GM13976 (cell line): ENCODE data around the gene TMEM196.

ENCODE experiments used
- DNase-seq: peaks from one replicate; pipeline ENCODE4 v3.0.0; 2012; ENCODE audit warnings: low spot score
- in situ Hi-C: fragments of 300-500 bp; cut with MboI; formaldehyde crosslinking; loops from one replicate; pipeline ENCODE4 v1.12.0; 2022; ENCODE audit warnings: low sequenced_read_pairs, mixed read lengths, inconsistent platforms; ENCODE audit not compliant: unreplicated experiment
- TF ChIP-seq, protein P1 (sequence below): IDR thresholded peaks from 2 replicates; pipeline ENCODE4 v1.5.1; 2012; ENCODE audit warnings: borderline replicate concordance, mild to moderate bottlenecking; ENCODE audit not compliant: insufficient read depth; ENCODE audit errors: extremely low read depth, missing control alignments, control extremely low read depth

Gene TMEM196

DNA sequence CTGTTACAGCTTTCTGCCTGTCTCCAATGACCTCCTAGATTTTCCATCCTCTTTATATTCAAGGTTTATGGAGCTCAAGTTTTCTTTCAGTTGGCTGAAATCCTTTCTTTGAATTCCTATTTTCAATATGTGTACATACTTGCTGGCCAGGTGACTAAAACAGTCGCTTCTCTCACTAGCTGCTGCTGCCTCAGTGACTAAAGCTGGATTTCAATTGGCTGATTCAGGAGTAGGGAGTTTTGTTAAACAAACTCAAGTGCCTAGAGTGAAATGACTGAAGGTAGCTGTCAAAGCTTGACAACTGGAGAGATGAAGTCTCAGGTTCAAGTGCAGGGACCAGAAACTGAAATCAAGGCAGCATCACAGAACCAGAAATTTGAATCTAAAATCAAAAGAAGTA lies 57.9 kb downstream of the TMEM196 start:
- no peak for DNase-seq
- TF ChIP-seq, protein P1, sequence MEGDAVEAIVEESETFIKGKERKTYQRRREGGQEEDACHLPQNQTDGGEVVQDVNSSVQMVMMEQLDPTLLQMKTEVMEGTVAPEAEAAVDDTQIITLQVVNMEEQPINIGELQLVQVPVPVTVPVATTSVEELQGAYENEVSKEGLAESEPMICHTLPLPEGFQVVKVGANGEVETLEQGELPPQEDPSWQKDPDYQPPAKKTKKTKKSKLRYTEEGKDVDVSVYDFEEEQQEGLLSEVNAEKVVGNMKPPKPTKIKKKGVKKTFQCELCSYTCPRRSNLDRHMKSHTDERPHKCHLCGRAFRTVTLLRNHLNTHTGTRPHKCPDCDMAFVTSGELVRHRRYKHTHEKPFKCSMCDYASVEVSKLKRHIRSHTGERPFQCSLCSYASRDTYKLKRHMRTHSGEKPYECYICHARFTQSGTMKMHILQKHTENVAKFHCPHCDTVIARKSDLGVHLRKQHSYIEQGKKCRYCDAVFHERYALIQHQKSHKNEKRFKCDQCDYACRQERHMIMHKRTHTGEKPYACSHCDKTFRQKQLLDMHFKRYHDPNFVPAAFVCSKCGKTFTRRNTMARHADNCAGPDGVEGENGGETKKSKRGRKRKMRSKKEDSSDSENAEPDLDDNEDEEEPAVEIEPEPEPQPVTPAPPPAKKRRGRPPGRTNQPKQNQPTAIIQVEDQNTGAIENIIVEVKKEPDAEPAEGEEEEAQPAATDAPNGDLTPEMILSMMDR, result no peak
- in situ Hi-C loops, result no loop called here

DNA sequence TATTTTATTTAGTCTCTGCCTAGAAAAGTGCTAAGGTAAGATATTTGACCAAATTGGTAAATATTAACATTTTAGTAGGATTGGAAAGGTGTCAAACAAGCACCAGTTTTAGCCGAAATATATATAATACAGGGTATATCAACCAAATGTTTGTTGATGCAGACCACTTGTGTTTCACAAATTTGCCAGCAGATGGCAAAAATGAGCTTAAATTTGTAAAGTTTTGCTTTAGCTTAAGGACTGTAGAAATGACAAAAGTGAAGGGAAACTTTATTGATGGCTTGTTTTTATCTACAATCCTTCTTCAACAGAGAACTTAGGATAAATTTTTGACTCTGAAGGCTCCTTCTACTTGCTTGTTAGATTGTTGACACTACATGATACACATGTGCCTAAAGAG lies 59.7 kb downstream of the TMEM196 start:
- no peak for DNase-seq
- in situ Hi-C loops, result no loop called here
- TF ChIP-seq, protein P1, result peak; percentile 38

DNA sequence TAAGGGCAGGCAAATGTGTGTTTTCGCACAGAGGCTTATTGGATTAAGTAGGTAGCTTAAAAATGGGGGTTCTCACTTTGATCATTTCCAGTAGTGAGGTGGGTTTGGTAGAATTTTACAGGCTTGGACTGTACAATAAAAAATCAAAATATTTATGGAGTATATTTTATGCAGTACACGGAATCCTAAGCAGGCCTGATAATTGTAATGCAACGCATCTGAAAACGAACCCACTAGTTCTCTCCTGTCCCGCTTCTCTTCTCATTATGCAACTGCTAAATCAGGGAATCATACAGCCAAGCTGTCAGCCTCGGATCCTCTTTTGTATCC lies 64.2 kb downstream of the TMEM196 start:
- DNase-seq, result no peak
- TF ChIP-seq, protein P1, result no peak
- in situ Hi-C loops, result no loop called here

DNA sequence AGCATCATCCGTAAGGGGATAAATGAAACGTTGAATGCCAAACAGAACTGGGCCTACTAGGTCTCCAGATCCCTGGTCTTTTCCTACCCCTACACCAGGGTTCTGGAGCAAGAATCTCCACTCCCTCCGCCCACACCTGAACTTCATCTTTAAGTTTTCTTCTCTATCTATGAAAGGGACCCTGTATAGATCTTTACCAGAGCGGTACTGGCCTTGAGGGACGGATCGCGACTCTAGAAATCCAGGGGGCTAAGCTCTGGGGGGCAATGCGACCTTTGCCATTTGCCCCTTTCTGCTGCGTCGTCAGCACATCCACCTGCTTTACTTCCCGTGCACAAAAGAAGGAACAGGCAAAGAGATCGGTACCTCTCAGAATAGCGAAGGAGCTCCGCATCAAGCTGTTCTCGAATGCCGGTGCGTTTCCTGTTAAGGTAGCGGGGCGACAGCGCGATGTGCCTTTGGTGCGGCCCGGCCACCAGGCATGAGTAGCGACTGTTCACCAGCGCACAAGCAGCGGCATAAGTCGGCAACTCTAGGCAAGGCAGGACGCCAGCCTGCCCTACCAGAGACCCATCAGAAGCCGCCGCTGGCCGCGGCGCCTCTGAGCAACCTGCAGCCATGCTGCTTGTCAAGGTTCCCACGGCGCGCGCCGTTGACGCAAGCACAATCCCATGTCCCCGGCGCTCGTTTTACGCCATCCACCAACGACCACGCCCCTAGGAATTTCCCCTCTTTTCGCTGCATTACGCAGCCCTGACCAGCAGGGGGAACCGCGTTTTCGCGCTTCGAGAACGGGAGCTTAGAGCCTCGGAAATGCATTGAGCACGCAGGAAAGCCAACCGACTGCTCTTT lies 64.8 kb downstream of the TMEM196 start, which contains the start of gene POLR1F:
TSS of gene POLR1F (minus strand) at position 641 of the 852 bp plus-strand sequence. CDS start at position 620, 21 bp downstream.
- TF ChIP-seq, protein P1, result peak; percentile 97
- in situ Hi-C loops, result no loop called here
- peak; percentile 91 for DNase-seq

DNA sequence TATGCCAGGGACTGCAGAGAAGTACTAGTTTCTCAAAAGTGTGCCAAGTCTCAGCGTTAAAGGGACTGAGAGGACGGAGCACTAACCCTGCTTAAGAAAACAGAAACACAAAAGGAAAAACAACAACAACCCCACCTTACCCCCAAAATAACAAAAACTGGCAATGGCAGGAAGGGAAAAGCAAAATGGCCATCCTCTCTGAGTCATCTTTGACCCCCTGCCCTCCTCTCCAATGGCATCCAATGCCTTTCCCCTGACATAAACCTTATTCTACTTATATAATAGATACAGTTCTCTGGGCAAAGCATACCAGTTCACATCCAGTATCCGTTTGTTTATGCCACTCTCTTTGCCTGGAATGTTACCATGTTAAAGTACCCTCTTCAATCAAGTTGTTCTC lies 66.2 kb downstream of the TMEM196 start:
- TF ChIP-seq, protein P1, result no peak
- DNase-seq, result no peak
- in situ Hi-C loops, result no loop called here

DNA sequence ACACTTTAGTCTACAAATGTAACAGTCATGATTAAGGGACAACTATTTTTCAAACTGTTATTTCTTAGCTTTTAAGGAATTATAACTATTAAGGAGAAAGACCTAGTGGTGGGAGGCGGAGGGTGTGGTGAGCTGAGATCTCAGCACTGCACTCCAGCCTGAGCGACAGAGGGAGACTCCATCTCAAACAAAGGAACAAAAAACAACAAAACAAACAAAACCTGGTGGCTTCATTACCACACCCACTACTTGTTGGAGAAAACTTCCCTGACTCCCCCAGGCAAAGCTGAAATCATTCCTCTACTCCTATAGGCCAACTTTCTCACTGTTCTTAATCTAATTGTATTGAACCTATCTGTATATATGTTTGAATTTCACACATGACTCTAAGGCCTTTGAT lies 67.8 kb downstream of the TMEM196 start:
- DNase-seq, result no peak
- in situ Hi-C loops, result no loop called here
- TF ChIP-seq, protein P1, result no peak
